GM19468 (cell line): ENCODE measurements around the gene PTP4A2.
"Not testable (repeated sequence)": the region's sequence is repeated elsewhere in the genome, so short reads cannot be mapped to it uniquely, and the experiment has no call there.

ENCODE experiments used
- ATAC-seq: cut with Tn5 transposase; IDR thresholded peaks from one replicate; pipeline ENCODE4 v1.9.1; 2021; ENCODE audit warnings: mild to moderate bottlenecking, moderate library complexity, moderate number of reproducible peaks; ENCODE audit not compliant: unreplicated experiment; ENCODE audit errors: extremely low read depth

The PTP4A2 gene

DNA sequence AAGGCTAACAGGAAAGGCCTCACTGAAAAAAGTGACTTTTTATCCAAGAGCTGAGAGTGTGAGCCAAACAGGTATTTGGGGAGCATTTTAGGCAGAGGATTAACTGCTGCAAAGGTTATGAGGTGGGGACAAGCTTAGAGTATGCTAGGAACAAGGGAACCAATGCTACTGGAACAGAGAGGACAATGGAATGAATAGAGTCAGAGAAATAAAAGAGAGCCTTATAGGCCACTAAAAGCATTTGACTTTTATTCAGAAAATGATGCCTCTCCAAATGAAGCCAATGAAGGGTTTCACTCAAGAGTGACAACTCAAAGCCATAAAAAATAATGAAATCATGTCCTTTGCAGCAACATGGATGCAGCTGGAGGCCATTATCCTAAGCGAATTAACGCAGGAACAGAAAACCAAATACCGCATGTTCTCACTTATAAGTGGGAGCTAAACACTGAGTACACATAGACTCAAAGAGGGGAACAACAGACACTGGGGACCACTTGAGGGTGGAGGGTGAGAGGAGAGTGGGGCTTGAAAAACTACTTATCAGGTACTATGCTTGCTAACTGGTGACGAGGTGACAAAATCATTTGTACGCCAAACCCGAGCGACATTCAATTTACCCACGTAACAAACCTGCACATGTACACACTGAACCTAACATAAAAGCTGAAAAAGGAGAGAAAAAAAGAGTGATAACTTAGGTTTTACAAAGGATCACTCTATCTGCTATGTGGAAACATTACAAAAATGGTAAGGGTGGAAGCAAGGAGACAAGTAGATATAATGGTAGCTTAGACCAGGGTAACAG is 11.1 kb downstream of the PTP4A2 start:
- no peak for ATAC-seq

GRCh38 chr1:31926252-31926651 is 11.9 kb downstream of the PTP4A2 start:
- no peak for ATAC-seq

DNA sequence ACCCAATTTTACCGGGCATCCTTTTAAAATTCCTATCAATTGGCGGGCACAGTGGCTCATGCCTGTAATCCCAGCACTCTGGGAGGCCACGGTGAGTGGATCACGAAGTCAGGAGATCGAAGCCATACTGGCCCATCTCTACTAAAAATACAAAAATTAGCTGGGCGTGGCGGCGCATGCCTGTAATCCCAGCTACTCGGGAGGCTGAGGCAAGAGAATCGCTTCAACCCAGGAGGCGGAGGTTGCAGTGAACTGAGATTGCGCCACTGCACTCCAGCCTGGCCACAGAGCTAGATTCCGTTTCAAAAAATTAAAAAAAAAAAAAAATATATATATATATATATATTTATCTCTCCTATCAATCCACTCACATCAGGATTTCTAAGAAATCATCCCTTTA is 12.3 kb downstream of the PTP4A2 start:
- ATAC-seq, result not testable (repeated sequence)

DNA sequence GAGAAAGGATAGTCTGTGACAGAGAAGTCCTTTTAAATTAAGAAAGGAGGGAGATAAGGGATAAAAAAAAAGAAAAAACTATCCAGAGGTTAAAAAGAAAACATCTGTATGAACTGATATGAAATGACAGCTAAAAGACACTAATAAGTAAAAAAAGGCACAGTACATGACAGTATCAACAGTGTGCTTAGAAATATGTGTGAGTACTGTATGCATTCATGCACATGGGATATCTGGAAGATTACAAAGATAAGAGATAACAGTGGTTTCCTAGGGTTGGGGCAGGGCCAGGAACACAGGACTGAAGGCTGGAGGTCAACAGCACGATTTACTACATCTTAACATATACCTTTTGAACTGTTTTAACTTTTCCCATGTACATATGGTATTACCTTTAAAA is 13.3 kb downstream of the PTP4A2 start:
- ATAC-seq, result no peak

DNA sequence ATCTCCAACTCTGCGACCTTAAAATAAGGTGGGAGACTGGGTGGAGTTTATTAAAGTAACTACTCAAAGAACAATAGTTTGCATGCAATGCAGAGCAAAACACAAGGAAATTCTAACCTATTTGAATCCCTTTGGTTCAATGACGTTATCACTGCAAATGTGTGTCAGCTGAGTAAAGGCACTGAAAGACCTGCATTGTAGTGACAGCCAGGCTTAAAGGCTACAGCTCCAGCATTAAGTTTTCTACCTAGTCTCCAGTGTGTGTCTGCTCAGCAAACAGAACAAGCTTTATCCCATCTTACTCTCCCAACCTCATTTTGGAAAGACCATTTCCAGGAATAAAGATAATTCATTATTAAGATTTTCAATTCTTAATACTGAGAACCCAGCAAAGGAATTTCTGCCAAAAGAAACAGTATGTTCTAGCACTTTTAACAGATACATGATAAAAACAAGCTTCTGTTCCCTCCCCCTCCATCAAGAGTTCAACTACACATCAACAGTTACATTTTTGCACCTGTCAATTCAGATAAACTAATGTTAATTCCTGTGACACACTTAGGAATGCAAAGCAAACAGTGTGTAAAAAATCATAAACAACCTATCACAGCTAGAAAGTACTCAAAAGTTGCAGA is 14.2 kb downstream of the PTP4A2 start:
- no peak for ATAC-seq

DNA sequence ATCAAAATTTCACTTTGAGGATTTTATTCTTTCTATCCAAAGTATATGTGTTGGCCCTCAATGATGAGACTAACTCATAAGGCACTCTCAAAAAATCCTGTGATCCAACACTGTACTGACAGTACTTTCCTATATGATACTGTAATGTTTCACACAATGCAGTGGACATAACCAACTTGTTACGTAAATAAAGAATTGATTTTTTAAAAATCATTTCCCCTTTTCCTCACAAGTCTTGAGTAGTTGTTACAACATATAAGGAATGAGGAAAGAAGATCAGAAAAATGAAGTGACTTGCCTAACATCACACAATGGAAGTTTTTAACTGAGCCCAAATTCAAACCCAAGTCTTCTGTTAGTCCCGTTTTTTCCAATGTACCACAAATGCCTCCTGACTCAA is 17.2 kb downstream of the PTP4A2 start:
- ATAC-seq, result no peak

GRCh38 chr1:31919591-31919990 is 18.6 kb downstream of the PTP4A2 start:
- ATAC-seq, result no peak

DNA sequence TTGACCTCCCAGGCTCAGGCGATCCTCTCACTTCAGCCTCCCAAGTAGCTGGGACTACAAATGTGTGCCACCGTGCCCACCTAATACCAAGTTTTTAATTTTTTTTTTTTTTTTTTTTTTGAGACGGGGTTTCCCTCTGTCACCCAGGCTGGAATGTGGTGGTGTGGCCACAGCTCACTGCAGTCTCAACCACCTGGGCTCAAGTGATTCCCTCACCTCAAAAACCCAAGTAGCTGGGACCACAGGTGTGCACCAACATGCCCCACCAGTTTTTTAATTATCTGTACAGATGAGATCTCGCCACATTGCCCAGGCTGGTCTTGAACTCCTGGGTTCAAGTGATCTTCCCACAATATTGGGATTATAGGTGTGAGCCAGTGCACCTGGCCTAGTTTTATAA is 22.7 kb downstream of the PTP4A2 start:
- no peak for ATAC-seq

DNA sequence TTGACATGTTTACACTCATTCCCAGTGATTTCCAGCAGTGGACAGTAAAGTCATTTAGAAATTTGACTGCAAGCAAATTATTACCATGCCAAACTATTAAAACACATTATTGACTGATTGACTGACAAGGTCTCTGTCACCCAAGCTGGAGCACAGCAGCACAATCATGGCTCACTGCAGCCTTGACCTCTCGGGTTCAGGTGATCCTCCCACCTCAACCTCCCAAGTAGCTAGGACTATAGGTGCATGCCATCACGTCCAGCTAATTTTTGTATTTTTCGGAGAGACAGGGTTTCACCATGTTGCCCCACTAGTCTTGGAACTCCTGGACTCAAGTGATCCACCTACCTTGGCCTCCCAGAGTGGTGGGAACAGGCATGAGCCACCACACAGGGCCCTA is 24.2 kb downstream of the PTP4A2 start:
- ATAC-seq, result no peak

DNA sequence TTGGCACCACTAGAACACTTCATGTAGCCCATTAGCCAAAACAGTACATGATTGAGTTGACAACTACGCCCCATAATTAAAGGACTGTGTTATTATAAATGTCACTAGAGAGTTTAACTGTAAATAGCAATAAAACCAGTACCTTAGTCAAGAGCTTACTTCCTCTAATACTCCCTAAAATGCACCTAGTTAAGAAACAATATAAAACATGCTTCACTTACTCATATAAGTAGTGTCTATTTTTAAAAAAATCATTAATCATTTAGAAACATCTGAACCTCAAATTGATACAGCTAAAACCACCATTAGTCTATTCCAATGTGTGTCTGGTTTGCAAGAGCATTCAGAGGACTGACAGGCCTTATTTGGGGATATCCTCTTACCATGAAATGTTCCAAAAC is 25.3 kb downstream of the PTP4A2 start:
- ATAC-seq, result no peak

DNA sequence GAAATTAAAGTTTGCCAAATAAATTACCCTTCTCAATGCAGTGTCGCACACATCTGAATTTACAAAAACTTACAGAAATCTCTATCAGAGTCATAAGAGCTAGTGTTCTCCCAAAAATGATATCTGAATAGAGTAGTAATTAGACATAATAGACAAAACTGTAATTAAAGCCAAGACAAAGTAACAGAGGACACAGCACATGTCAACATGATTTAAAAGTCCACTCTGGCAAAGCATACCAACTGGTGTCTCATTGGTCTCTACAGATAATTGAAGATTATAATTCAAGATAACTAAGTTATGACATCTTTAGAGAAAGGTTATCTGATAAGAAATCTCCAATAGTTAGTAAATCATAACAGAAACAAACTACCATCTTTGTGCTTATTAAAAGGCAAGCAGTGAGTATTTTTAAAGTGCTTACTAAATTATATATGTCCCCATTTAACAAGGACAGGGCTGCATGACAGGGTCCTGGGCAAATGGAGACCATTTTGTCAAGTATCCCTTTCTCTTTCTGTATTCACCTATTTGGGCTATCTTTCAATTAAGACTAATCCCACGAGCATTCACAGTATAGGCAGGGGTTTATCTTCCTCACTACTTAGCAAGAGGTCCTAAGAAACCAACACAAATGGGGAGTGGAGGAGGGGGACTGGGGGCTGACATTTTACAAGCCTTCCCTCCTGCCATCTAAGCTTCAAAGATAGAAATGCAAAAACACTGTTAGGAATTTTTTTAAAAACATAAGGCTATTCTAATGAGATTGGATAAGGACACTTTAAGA is 26.0 kb downstream of the PTP4A2 start:
- no peak for ATAC-seq

DNA sequence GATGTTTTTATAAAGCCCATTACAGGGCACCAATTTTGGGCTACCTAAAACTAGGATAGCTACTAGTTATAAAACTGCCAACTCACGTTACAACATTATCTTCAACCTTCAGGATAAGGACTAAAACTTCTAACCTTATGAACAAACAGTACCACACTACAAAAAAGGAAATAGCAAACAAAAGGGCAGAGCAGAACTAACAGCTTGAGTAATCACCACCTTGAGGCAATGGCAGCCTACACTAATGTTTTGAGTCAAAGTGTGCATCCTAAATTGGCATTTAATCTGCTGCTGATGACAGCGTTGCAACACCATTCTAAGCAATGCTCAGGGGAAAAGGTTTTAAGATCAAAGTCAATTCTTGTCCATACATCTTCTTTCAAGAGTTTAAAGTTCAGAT is 27.2 kb downstream of the PTP4A2 start:
- no peak for ATAC-seq

GRCh38 chr1:31909691-31910090 is 28.5 kb downstream of the PTP4A2 start:
- ATAC-seq, result no peak

- no peak for ATAC-seq
Observed at GRCh38 chr1:31906557-31906956, 31.6 kb downstream of the PTP4A2 start.

DNA sequence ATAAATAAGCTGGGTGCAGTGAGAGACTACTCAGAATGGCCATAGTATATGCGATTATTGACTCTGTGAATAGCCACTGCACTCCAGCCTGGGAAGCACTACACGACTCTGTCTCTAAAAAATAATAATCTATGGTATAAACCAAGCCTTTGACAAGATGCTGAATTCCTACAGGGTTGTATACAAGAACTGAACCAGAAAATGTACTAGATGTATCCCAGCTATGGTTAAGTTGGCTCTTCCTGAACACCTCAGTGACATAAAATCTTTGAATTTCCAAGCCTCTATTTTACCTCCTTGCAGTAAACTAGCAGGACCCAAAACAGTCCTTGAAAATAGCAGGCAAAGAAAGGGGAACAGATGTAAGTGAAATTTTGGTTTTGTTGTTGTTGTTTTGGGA is 32.5 kb downstream of the PTP4A2 start:
- ATAC-seq, result no peak

GRCh38 chr1:31905093-31905509 is 33.1 kb downstream of the PTP4A2 start:
- no peak for ATAC-seq

GRCh38 chr1:31904339-31905092 is 33.7 kb downstream of the PTP4A2 start:
- no peak for ATAC-seq

DNA sequence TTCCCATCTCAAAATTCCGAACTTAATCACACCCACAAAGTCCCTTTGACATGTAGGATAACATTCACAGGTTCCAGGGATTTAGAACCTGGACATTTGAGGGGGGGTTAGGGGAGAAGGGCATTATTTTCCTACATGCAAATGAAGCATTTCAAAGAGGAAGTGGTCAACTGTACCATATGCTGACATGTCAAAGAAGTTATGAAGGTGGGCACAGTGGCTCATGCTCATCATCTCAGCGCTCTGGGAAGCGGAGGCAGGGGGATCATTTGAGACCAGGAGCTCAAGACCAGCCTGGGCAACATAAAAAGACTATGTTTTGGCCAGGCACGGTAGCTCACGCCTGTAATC is 35.7 kb downstream of the PTP4A2 start:
- ATAC-seq, result no peak

- ATAC-seq, result no peak
Observed at GRCh38 chr1:31901838-31902509, 36.2 kb downstream of the PTP4A2 start.

GRCh38 chr1:31900790-31901189 is 37.4 kb downstream of the PTP4A2 start:
- ATAC-seq, result no peak
